ENCODE results near the gene SYNE1.

DNA sequence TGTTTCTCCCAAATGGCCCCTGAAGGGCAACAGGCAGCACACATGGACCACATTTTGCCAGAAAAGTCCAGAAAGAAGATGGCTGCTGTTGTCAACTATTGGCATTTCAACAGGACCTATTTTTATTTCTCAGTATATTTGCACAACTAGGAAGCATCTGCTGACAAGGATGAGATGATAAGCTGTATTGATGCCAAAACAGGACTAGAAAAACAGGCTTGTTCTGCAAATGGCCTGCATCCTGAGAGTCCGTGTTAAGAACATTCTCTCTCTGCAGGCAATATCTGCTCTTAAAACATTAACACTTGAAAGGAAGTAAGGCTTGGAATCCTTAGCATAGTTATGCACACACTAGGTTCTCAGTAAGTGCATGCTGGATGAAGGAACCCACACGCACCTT, 546.0 kb downstream of the SYNE1 start:
- TF ChIP-seq, protein P1, sequence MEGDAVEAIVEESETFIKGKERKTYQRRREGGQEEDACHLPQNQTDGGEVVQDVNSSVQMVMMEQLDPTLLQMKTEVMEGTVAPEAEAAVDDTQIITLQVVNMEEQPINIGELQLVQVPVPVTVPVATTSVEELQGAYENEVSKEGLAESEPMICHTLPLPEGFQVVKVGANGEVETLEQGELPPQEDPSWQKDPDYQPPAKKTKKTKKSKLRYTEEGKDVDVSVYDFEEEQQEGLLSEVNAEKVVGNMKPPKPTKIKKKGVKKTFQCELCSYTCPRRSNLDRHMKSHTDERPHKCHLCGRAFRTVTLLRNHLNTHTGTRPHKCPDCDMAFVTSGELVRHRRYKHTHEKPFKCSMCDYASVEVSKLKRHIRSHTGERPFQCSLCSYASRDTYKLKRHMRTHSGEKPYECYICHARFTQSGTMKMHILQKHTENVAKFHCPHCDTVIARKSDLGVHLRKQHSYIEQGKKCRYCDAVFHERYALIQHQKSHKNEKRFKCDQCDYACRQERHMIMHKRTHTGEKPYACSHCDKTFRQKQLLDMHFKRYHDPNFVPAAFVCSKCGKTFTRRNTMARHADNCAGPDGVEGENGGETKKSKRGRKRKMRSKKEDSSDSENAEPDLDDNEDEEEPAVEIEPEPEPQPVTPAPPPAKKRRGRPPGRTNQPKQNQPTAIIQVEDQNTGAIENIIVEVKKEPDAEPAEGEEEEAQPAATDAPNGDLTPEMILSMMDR (IDR thresholded peaks at IDR 0.05; ENCODE audit: poor library complexity), result no peak
- no peak for TF ChIP-seq EZH2phosphoT487 (IDR thresholded peaks at IDR 0.05; ENCODE audit: low read depth, severe bottlenecking, unreplicated experiment)
